Activated CD8-positive, alpha-beta memory T cell treated with anti-CD3 and anti-CD28 coated beads, Interleukin-2, amount 50 U/mL, for 24 hours (primary cell): ENCODE measurements around the gene UBAC2.

ENCODE experiments used
- DNase-seq: peaks from one replicate; pipeline ENCODE4 v3.0.0-alpha.2; 2020; ENCODE audit errors: extremely low read depth

UBAC2 gene

DNA sequence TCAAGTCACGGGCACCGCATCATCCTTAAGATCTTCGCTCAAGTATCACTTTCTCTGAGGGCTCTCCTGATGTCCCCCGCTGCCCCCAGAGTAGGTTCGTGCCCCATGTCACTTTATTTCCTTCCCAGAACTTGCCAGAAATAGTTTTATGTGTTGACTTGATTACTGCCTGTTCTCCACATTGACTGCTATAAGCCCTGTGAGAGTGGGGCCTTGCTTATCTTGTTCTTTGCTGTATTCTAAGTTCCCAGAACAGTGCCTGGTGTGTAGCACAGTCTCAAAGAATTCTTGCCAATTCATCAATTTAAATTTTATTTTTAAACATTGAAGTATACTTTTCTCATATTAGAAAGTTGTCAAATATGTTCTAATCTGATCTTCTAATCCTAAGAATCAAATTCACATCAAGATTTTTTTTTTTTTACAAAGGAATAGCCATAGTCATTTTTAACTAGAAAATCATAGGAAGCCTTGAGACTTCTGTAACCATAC lies 138.6 kb downstream of the UBAC2 start:
- DNase-seq: no peak

DNA sequence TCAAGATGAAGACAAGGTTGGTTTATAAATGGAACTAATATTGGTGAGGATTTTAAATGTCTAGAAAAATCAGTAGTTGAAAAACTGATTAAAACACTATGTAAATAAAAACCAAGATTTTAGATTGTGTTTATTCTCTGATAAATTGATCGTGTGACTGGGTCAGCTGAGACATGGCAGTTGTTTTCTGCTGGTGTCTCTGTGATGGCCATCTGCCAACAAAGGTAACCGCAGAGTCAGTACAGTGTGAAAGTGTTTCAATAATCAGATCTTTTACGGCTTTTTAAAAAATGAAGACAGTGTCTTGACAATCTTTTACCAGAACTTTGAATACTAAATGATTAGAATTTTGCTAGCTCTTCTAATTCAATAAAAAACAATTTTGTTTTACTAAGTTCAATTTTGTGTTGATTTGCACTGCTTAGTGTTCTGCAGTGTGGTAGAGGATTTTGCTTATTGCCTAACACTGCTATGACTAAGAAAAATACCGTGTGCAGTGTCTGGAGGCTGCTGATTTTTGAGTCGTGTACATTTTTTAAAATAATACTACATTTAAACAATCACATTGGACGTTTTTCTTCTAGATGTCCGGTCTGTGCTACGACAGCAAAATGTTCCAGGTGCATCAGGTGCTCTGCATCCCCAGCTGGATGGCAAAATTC lies 139.2 kb downstream of the UBAC2 start:
- no peak for DNase-seq

DNA sequence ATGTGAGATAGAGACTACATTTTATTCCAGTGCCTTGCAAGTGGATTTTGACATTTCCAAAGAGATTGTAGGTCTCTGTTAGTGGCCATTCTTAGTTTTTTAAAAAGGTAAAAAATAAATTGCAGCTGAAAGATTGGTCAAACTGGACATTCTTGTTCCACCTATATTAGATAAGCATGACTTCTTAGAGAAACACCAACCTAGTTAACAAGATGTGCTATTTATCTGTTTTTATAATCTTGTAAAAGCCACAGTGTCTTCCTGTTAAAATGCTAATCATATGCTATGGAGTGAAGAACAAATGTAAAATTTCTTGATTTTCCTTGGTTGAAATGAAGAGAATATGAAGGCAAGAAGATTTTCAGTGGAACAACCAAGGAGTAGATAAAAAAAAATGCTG lies 140.0 kb downstream of the UBAC2 start:
- no peak for DNase-seq

DNA sequence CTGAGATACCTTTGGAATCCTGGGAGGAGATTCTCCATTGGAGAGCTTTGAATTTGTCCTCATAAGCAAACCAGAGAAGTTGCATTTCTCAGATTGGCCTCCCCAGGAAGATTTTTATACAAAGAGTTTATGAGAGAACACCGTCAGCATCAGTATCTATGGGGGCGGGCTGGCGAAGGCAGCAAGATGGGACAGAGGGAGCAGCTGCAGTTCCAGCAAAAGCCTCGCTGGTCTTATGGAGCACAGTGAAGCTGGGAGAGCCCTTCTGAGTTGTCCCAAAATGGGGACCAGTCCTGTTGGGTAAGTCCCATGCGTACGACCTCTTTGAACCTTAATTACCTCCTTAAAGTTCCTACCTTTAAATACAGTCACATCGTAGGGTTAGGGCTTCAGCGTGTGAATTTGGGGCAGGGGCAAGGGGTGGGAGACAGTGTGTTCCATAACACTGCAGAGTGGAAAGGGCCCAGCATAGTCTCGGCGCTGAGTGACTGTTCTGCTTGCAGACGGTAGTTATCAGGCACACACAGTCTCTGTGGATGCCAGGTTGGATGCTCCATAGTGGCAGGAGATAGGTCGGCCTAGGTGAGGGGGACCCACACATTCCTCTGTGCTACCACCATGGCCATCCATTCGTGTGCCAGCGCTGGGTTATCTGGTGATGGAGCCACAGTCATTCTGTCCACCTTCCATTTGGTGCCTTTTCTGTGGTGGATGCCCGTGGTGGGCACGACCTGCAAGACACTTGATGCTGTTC lies 141.5 kb downstream of the UBAC2 start:
- no peak for DNase-seq

DNA sequence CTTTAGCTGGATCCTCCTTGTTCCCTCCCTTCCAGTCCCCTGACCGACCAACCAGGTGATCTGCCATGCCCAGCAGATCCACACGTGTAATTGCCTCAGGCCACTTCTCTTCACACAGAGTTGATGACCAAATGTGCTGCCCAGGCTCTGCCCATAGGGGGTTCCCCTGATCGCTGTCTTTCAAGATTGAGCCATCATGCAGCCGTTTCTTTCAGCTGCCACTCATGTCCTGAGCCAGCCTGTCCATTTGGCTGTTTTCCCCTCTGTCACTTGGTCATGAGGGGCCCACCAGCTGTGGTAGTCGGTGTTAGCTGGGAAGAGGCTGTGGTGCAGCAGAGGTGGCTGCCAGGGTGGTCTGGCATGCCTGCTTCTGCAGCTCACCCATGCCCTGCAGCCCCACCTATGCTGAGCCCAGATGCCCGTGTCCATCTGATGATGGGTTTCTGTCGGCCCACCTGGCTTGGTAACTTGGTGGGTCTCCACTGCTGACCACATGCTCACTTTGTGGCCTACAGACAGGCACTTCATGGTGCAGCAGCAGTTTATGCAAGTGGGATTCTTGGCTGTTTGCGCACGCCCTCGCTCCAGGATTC lies 142.2 kb downstream of the UBAC2 start:
- DNase-seq: no peak

DNA sequence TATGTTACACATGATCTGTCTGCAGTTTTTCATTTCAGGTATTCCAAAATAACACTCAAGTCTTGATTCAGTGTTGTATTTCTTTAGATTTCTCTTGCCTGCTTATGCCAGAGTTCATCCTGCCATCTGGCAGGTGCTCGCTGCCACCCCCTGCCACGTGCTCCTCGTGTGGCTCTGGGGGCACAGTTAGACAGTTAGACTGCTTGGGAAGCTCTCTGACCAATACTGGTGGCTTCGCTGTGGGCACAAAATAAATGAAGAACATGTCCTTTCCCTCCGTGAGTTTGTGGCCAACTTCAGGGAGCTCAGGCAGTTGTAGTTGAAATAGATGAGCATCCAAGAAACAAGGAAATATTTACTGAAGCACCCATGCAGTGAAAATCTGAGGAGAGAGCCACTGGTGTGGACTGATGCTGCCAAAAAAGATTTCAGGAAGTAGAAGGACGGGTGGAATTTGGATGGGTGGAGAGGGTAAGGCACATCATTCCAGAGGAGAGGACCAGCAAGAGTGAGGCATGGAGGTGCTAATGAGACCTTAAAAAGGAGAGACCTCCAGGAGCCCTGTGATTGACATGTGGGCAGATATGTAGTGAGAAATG lies 144.1 kb downstream of the UBAC2 start:
- no peak for DNase-seq

DNA sequence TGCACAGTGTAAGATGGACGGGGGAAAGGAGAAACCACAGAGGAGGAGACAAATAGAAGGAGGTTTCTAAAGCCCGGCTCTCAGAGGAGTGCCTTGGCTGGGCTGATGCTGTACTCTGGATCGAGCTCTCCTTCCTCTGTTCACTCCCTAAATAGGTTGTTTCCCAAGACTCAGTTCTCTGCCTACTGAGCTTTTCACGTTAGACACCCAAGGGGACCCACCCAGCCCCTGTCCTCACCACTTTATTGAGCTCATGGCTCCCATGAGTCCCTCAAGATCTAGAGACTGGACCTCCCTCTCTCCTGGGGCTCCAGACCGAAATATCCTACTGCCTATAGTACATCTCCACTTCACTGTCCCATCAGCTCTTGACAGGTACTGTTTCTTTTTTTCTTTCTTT lies 144.7 kb downstream of the UBAC2 start:
- no peak for DNase-seq

DNA sequence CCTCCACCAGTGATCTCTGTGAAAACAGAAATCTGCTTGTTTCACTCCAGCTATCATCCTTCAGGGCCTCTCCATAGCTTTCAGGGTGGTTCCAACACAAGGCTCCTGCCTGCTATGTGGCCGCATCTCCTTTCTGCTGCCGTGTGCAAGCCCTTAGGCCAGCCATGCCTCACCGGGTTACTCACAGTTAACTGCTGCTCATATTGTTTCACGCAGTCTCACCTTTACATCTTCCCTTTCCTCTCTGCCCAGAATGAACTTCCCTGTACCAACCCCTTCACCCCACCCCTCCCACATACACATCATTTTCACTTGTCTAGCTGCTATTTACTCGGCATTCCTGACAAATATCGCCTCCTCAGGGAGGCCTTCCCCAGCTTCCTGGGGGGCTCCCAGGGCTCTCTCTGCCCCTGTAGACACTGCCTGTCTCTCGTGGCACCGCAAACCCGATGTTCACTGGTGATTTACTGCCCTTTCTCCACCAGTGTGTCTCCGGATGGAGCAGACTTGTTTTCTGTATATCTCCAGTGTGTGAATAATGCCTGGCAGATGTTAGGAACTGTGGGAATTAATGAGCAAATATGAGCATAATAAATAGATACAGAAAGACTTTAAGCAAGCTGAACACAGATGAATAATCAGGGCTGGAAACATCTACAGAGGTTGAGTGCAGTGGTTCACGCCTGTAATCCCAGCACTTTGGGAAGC lies 145.8 kb downstream of the UBAC2 start:
- no peak for DNase-seq

DNA sequence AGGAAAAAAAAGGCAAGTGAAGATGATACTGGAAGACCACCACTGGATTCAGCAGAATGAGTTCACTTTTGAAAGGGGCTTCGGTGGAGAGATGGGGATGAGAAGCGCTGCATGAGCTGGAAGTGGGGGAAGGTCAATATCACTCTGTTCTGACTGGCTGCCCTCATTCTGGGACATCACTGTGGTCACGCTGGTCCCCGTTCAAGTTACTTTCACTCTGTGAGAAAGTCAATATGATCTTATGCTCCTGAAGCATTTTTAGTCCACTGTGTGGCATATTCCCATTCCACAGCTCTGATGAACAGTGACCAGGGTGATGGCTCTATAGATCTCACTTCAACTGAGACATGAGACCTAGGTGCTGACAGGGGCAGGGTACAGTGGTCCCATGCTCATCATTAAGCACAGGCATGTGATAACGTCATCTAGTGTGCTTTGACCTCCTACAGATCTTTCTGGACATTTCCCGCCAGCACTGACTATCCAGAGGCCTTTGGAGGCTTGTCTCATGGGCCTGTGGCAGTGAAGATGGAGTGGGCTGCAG lies 146.8 kb downstream of the UBAC2 start:
- DNase-seq: no peak

DNA sequence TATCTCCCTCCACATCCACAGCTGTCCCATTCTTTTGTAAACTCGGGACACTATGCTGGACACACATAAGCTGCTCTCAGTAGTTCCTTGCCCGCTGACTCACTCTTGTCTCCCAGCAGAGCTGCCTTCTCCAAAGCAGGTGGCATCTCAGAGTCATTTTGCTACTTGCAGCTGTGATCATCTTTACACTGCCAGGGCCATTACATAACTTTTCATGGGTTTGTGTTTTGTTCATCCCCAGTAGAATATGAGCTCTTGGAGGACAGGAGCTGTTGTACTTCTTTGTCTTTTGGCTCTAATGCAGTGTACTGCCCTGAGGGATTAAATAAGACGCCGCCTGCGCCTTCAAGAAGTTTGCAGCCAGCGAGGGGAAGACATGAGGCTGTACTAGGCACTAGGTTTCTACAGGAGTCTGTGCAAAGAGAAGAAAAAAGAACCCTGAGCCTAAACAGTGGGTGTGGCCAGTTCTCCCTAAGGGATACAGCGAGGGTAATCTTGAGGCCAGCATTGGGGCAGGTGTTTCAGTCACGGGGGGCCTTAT lies 147.3 kb downstream of the UBAC2 start:
- DNase-seq: no peak

DNA sequence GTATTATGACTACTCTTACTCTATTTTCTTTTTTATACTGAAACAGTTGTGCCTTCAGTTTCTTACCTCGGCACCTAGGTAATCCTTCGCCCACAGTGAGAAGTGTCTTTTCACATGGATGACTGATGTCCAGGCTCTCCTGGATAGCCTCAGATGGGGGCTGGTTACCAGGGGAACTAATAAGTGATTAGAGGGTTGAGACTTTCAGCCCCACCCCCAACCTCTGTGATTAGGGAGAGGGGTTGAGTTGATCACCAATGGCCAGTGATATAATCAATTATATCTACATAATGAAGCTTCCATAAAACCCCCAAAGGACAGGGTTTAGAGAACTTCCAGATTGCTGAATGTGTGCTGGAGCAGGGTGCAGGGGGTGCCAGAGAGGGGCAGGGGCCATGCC lies 149.5 kb downstream of the UBAC2 start:
- DNase-seq: no peak

DNA sequence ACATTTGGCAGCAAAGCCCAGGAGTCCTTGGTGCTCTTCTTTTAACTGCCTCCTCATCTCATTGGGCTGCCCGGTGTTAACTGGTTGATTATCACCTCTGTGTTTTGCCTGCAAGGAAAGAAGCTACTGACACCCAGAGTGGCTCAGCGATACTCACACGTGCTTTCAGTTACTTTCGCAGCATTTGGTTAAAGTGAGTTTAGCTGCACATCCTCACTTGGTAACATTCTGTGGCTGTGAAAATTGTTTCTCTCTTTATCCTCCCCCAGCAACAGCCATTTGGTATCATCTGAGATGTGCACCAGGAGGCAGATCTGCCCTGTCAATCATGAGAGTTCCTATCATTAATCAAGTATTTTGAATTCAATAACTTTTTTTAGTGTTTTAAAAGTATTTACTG lies 151.1 kb downstream of the UBAC2 start:
- no peak for DNase-seq

DNA sequence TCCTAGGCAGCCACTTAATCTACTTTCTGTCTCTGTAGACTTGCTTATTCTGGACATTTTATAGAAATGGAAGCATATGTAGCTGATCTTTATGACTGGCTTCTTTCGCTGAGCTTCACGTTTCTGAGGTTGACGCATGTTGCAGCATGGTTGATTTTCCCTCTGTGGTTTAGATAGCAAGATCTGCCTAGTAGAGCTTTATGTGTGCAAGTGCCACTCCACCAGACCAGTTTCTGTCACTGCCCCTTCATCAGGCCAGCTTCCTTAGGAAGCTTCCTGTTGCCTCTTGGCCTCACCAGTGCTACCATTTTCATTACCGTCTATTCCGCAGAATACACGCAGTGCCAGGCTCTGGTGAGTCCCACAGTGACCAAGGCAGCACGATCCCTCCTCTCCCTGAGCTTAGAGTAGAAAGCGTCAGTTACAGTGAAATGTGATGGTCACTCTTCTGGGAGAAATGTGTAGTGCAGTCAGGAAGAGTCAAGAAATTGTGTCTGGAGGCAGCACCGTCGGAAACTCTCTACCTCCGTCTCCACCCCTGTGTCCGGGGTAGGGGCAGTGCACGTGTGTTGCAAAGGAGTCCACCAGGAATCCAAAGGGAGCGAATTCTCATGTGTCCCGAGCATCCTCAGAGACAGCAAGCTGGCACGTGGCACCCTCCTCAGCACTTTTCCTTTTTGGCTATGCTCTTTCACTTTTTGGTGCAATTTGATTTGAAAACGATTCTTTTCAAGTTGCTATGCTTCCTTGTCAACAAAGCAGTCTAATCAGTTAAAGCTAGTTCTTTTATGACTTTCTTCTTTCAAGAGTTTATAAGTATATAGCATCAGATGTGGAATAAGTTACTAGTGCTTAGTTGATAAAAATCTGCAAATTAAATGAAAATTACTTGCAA lies 151.9 kb downstream of the UBAC2 start:
- no peak for DNase-seq

DNA sequence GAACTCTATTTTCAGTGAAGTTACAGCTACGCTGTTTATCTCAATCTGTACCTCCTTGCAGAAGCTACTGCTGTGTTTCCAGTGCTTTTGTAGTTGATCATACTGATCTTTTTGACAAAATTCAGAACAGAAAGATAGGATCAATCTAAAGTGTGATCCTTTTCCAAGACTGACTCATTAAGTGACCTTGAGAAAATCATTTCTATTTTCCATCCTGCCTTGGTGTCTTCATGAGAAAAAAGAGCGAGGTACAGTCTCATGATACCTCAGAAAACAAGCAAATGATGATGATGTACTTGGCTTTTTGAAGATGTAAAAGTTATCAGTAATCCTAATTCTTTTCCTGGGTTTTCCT lies 152.6 kb downstream of the UBAC2 start:
- DNase-seq: no peak

DNA sequence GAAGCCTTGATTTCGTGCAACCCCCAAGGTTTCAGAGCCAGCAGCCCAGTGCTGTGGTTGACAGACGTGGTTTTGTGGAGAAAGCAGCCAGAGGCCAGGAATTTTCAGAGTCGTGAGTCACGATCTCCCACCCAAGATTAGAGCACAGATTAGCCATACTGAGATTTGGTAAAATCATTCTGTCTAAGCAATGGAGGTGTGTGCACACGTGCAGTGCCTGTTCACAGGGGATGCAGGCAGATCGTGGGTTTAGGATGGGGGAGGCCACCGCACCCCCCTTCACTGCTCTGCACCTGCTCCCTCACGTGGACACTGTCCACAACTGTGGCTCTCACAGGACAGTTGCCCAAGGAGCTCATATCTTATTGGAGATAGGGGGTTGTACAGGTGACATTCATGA lies 153.2 kb downstream of the UBAC2 start:
- DNase-seq: no peak

DNA sequence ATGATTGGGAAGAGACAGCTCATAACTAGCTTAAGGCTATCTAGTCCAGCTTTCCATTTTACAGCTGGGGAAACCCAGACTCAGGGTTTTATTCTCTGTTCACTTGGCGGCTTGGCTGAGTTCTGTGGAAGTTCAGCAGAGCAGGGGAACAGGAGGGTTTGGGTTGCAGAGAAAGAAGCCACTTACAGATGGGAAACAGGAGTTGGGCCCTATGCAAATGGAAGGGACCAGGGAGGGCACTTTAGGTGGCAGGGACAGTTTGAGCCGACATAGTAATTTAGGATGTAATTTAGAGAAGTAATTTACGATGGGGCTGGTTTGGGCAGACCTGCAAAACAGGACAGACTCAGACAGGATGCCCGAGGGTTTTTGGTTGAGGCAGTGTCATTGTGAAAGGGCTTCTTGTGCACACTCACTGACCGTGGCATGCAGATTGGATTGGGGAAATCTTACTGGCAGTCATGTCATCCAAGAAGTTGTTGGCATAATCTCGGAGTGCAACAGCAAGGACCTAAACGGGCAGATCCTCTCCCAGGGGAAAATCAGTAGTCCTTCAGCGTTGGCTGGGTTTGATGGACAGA lies 153.8 kb downstream of the UBAC2 start:
- DNase-seq: no peak

DNA sequence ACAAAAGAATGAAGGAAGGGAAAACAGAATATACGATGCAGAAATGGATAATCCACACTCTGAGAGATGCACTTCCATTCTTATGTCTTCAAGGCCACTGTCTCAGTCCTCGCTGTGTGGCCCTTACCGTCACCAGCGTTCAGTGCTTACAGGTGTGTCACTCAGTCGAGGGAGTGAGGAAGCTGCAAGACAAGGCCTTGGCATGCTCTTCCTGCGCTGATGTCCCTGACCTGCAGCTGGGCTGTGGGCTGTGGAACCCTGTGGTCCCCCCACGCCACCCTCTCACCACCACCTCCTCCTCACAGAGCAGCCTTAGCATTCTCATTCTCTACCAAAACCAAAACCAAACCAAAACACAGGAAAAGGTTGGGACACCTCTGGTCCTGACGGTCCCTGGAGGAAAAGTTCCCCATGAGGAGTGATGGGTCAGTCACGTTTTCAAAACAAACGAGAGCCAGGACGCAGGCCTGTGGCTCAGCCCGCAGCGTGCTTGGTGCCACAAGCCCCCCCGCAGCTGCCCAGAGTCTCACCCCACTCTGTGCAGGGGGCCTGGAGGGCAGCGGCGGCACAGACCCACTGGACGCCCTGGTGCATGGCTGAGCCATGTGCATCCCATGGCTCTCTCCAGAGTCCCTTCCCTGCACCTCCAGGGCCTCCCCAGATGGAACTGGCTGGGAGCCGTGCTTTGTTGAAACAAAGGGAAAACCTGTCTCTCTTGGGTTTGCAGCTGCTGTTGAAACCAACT lies 154.8 kb downstream of the UBAC2 start:
- DNase-seq: no peak

DNA sequence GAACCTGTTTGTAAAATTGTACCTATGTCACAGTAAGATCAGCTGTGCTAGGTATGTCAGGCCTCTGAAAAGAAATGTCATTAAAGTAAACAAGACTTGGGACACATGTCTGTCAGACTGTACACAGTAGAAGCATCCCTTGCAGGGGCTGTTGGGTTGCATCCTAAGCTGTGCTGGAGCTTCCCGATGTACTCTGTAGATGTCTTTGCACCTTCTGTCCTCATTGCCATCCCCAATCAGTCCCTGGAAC lies 155.3 kb downstream of the UBAC2 start:
- DNase-seq: no peak

DNA sequence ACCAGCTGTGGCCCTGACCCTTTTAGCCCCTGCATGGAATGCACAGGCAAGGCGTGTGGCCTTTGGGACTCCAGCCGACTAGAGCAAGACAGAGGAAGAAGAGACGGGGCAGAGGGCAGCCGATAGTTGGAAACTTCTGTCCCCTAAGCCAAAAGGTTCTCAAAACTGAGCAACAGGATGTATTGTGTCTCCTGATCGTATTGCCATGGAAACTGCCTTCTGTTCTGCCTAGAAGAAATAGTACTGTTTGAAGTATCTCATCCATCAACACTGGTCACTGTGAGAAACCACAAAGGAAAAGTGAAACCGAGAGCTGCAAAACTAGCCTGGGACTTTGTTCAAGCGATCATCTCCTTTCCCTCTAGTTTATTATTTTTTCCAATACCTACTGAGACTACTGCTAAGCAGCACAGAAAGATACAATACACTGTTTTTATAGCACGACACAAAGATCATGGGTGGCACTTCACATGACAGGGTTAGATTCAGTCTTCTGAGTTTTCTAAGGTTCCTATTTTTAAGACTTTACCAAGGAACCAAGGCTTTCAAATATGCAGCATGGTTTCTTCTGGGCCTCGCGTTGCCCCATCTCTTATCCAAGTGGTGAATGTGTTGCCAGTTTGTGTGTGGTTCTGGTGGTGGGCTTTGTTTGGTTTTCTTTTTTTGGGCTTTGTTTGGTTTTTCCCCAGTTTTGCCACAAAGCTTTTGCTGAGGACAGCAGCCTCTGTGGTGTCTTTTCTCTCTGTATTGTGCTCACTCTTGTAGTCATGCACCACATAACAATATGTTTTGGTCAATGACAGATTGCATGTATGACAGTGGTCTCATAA lies 155.8 kb downstream of the UBAC2 start:
- no peak for DNase-seq
